Dedifferentiated amniotic fluid mesenchymal stem cell (primary cell): Measurements from ENCODE around the gene MFSD2B.
A peak's percentile ranks its signal among the peaks of the same experiment; 100 is the strongest.
"Not testable (repeated sequence)": the region's sequence is repeated elsewhere in the genome, so short reads cannot be mapped to it uniquely, and the experiment has no call there.

Source experiments
- DNase-seq: peaks from one replicate; pipeline ENCODE4 v3.0.0-alpha.2; 2016; ENCODE audit errors: extremely low spot score

MFSD2B gene

DNA sequence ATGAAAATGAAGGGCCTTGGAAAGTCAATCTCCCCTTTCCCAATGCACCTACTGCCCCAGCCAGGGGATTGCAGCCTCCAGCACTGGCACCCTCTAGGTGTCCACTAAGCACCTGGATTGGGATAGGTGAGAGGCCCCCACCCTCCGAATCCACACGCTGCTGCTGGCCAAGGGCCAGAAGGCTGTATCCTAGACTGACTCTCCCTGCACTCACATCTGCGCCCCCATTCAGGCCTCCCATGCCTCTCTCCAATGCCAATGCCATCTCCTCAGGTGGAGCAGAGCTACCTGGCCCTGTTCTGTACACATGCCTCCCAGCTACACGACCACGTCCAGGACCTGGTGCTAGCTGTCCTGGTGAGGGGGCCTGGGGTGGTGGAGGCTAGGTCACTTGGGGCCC is 9.8 kb downstream of the MFSD2B start:
- DNase-seq, result no peak

DNA sequence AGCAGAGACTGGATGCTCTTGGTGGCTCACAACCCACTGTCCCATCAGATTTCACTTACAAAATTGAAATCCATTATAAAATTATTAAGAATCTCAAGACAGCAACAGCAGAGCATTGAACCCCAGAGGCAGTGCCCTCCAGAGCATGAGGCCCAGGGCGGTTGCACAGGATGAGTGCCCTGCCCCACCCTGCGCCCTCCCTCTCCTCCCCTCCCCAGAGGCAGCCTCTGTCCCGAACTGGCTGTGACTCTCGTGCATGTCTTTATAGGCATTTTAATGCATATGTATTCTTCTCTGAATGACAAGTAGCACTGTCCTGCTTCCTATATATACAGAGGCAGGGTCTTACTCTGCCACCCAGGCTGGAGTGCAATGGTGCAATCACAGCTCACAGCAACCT is 10.4 kb downstream of the MFSD2B start:
- no peak for DNase-seq

DNA sequence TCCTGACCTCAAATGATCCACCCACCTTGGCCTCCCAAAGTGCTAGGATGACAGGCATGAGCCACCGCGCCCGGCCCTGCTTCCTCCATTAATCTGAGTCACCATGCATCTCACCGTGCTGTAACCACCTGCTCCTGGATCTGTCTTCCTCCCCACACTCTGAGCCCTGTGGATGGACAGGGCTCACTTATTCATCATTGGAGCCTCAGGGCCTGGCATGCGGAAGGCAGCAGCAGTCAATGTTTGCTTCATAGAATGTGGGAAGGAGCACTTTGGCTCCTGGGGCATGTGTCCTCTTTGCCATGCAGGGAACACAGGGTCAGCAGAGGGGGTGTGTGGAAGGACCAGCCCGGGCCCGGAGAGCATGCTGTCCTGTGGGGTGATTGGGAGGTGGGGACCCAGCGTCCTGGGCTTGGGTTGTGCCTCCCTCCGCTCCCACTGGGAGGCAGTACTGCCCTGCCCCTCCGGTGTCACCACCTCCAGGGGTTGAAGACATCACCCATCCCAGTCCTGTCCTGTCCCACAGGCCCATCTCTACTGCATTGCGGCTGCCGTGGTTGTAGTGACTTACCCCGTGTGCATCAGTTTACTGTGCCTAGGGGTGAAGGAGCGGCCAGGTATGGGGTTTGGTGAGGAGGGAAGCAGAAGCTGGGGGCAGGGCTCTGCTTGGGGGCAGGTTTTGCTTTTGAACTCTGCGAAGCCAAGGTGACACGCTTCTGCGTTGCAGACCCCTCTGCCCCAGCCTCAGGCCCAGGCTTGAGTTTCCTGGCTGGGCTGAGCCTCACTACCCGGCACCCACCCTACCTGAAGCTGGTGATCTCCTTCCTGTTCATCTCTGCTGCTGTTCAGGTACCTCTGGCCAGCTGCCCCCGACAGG is 11.5 kb downstream of the MFSD2B start:
- no peak for DNase-seq

DNA sequence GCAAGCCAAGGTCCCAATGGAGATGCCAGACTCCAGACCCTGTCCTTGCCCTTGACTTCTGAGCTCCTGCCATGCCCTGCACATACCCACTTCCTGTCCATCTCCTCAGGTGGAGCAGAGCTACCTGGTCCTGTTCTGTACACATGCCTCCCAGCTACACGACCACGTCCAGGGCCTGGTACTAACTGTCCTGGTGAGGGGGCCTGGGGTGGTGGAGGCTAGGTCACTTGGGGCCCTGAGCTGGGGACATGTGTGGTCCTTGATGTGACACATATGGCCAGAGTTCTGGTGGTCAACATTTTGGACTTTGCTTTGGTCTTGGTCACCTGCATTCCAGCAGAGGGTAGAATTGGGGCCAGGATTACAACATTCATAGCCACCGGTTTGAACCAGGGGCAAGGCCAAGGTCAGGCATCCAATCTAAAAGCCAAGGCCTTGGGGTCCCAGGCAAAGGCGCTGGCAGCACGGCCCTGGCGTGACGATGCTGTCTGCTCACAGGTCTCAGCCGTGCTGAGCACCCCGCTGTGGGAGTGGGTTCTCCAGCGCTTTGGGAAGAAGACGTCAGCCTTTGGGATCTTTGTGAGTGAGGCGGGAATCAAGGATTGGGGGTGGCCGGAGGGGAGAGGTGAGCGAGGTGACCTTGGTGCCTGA is 12.6 kb downstream of the MFSD2B start:
- no peak for DNase-seq

DNA sequence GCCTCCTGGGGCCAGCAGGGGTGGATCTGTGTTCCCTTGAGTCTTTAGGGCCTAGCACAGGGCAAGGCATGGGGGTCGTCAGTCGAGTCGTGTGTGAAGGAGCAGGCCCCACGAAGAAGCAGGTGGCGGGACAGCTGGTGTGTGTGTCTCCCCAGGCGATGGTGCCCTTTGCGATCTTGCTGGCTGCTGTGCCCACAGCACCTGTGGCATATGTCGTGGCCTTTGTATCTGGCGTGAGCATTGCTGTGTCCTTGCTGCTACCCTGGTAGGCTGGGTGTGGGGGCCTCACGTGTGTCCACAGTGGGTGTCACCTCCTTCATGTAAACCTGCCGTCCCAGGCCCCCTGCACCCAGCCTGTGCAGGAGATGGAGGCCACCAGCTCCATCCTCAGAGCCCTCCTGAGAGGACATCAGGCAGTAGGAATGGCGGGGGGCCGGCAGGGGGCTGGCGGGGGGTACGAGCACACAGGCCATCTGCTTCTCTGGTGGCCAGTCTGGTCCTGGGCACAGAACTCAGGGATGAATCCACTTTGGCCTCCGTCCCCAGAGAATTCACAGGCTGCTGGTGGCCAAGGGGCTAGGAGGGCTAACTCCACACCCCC is 13.2 kb downstream of the MFSD2B start:
- no peak for DNase-seq

DNA sequence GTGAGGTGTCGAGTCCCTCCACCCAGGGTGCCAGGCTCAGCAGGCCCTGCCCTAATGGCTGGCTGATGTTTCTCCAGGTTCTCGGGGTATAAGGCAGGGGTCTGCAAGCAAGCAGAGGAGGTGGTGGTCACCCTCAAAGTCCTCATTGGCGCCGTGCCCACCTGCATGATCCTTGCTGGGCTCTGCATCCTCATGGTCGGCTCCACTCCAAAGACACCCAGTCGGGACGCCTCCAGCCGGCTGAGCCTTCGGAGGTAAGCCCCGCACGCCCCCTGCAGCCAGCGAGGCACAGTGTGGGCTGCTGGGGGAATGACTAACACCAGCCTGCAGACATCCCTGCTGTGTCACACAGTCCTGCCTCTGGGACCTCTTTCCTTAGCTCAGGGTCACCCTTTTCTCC is 14.1 kb downstream of the MFSD2B start:
- no peak for DNase-seq

DNA sequence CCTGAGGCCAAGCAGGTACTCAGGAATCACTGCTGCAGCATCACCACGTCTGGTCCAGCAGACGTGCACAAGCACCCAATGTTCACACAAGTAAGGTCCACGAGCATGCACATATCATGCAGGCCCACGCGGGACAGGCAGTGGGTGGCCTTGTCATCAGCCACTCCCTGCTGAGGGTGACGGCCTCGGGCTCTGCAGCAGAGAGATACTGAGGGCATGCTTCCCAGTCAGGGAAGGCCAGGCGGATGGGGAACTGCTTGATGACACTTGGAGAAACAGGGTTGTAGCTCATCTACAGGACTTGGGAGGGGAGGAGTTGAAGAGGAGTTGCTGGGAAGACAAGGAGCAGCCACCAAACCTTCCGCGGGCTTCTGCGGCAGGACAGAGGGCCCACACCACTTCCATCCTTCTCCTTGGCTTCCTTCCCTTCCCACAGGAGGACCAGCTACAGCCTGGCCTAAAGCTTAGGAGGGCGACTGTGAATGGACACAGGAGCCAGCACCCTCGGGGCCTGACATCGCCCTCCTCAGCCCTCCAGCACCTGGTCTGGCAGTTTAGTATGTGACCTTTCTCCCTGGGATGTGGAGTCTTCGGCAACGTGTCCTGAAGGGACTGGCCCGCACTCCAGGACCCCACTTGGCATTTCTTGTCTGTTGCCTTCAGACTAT is 15.2 kb downstream of the MFSD2B start:
- no peak for DNase-seq

DNA sequence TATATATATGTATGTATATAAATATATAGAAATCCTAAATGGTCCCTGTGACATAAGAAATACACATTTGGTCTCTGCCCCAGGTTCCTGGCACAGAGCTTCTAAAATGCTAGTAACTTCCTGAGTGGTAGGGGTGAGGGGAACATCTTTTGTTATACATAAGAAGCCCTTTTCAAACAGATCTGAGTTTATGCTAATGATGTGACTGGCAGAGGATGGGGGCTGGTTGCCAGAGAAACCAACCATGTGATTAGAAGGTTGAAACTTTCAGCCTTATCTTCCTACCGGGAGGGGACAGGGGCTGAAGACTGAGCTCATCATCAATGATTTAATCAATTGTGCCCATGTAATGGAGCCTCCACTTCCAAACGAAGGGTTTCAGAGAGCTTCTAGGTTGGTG is 16.3 kb downstream of the MFSD2B start:
- no peak for DNase-seq

DNA sequence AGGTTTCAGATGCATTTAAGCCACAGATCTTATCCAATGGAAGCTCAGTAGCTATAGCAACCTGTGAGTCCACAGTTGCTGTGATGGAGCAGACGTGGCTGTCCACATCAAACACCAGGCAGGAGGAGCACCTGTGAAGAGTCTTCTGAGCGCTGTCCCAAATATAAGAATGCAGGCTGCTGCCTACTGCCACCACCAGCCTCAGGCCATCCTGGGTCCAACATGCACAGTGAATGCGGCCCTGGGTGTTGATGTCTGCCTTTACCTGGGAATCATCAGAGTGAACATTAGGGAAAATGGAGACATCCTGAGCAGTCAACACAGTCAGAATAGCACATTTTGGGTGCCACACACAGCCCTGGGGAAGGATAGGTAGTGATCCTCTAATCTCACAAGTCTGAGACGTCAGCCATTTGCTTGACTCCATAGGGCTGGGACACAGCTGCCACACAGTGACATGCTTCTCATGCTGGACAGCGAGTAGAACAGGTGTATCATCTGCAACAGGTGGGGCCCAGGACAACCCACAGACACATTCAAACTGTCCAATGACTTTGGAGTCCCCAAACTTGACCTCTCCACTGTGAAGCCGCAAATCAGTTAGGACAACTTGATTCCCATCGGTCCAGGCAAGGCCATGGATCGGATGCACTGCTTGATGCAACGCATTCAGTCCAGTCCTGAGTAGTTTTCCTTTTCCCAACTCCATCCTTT is 29.1 kb downstream of the MFSD2B start:
- no peak for DNase-seq

DNA sequence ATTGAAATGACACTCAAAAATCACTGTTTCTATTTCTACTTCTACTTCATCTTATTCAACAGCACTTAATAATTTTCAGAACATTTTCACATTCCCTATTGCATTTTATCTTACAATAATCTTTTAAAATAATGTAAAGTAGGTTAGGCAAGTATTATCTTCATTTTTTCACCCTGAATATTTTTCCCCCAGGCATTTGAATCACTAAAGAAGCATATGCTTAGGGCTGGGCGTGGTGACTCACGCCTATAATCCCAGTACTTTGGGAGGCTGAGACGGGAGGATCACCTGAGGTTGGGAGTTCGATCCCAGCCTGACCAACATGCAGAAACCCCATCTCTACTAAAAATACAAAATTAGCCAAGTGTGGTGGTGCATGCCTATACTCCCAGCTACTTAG is 30.6 kb downstream of the MFSD2B start:
- no peak for DNase-seq

DNA sequence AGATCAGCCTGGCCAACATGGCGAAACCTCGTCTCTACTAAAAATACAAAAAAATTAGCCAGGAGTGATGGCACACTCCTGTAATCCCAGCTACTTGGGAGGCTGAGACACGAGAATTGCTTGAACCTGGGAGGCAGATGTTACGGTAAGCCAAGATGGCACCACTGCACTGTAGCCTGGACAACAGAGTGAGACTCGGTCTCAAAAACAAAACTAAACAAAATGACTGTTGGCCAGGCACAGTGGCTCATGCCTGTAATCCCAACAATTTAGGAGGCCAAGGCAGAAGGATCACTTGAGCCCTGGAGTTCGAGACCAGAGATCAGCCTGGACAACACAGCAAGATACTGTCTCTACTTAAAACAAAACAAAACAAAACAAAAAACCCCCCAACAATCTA is 33.2 kb downstream of the MFSD2B start:
- DNase-seq, result not testable (repeated sequence)

DNA sequence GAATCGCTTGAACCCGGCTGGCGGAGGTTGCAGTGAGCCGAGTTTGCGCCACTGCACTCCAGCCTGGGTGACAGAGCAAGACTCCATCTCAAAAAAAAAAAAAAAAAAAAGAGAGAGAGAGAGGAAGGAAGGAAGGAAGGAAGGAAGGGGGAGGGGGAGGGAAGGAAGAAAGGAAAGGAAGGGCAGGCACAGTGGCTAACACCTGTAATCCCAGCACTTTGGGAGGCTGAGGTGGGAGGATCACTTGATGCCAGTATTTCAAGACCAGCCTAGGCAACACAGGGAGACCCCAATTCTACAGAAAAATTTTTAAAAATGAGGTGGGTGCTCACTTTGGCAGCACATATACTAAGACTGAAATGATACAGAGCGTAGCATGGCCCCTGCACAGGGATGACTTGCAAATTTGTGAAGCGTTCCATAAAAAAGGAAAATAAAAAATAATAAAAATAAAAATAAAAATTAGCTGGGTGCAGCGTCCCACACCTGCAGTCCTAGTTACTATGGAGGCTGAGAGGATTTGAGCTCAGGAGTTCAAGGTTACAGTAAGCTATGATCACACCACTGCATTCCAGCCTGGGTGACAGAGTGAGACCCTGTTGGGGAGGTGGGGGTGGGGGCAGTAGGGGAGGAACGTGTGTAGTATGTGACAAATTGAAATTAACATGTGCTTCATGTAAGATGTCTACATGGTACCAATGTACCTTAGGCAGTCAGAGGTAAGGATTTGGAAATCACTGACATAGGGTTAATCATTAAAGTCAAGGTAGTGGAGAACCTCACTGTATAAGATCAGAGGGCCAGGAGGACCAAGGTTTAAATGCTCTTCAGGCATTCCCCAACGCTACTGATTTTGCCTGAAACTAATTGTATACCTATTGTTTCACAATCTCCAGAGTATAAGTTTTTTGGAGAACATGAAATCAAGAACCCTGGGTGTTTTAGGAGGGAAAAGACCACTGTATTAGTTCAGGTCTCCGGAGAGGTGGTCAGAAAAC is 35.9 kb downstream of the MFSD2B start:
- no peak for DNase-seq

DNA sequence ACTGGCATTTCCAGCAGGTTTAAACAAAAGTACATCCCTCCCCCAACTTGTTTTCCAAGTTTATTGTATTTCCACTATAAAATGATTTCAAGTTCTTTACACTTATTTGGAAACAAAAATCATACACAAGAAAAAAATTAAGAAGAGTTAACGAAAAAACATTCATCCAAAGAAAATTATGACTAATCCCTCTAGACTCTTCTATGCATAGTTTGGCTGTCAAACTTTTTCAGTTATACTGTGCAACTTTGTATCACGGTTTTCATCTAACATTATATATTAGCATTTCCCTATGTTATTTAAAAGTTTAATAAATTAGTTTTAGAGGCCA is 36.7 kb downstream of the MFSD2B start:
- DNase-seq, result no peak

DNA sequence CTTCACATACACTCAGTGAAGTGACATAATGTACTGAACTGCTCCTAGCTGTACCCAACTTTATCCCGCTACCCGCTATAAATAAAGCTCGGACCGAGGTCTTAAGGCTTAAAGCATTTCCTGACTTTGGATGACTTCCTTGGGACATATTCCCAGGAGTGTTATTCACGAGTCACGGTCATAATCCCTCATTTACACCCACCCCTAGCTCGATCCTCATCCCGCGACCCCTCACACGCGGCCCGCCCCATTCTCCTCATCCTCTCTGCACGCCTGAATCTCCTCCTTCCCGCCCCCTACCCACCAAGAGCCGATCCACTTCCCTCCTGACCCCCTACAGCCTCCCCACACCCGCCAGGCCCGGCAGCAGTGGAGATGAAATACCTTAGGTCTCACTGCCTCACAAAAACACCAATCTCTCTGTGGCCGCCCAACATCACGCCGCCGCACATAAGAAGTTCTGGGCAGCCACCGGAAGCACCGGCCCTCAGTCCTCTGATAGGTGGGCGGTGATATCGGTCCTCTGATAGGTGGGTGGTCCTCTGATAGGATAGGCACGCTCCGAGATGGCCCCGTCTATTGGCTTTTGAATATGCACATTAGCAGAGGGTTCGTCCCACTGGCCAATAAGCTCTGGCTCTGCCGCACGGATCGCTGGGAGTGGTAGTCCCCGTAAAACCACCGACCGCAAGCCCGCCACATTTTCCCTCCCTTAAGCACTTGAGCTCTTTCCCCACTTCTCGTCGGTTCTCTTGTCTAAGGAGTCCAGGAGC is 37.2 kb downstream of the MFSD2B start, which contains the start of gene WDCP:
Gene WDCP, minus strand, starts transcription at position 462 of the 773 bp plus-strand sequence. CDS start 7,897 bp downstream, outside the sequence.
- DNase-seq, result peak; percentile 99

DNA sequence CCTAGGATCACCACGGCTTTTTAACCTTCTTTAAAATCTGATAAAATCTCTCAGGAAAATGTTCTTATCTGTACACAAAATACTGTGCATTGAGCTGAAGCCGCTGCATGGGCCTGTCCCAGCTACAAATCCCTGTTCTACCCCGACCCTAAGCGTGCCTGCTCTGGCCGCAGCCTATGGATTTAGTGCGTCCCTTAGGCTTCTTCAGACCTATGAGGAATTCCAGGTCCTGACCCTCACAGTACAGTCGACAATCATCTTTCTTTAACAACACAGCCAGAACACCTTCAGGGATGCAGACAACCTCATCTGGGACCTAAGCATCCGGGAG is 37.8 kb downstream of the MFSD2B start:
- no peak for DNase-seq

DNA sequence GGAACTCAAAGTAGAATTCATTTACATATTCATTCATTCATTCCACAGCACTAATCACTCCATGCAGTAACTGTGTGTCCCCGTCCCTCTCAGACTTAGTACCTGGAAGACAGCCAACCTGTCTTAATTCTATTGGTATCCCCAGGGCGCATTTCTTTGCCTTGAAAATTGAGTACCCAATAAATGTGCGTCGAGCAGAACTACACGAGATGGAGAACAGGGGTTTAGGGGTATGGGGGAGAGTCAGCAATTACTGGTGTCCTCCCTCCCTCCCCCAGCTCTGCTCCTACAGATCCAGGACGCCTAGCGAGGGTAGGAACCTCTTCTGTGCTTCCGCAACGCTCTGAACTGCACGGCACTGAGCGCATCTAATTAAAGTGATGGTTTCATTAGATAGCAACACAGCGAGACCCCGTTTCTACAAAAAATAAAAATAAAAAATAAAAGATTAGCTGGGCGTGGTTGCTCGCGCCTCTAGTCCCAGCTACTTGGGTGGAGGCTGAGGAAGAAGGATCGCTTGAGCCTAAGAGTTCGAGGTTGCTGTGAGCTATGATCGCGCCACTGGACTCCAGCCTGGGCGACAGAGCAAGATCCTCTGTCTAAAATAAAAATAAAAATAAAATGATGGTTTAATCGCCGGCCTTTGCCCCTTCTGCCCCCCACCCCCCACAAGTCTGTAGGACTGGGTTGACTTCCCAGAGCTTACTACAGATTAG is 39.0 kb downstream of the MFSD2B start:
- DNase-seq, result no peak

DNA sequence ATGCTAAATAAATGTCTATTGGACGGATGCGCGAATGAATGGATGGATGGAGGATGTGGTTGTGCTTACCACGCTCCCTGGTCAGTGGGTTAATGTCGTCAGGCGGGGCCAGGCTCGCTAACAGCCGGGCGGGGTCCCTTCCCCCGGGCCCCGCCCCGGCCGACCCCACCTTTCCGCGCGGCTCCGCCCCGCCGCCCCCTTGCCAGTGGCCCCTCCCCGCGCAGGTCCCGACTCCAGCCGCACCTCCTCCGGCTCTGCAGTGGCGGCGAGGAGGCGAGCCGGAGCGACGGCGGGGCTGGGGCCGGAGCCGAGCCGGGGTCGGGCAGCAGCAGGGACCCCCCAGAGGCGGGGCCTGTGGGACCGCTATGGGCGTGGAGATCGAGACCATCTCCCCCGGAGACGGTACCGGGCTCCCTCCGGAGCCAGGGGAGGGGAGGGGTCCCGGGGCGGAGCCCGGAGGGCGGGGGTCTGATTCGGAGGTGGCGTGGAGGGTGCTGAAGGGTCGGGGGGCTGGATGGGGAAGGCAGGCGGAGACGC is 39.7 kb downstream of the MFSD2B start, which contains the start of gene FKBP1B:
Gene FKBP1B, plus strand, starts transcription at position 257 of the 537 bp plus-strand sequence. Its CDS starts 109 bp downstream, at position 366.
- no peak for DNase-seq

DNA sequence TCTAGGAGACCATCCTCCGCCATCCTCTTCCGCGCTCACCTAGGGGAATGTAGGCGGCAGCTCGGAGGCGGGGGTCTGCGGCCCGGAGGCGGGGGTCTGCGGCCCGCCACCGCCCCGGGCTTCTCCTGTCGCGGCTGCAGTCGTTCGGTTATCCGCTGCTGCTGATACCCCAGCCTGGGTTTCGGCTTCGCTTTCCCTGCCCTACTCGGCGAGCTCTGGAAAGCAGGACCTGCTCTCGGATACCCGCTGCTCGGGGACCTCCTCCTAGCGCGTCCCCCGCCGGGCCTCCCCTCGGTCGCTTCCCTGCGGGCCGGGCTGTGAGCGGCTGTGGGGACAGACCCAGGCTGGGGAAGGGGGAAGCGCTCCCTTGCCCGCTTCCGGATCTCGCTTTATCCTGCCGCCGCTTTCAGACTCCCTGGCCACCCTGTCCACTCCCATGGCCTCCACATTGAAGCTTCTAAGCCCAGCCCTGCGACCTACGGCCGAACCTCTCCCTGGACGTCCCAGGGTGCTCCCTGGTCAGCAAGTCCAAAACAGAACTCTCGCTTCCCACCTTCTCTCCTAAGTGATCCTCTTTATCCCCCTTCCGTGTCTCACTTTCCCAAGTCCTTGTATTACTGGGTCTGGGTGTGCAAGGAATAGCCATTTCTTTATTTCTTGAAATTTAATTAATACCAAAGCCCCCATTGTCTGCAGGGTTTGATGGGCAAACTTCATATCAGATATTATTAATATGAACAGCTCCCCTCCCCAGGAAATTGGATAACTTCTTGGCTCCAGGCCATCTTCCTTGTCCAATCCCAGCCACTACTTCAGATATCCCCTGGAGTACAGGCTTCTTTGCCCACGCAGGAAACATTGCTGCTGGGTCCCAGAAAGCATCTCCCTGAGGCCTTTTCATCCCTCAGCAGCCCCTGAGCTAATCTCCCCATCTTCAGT is 40.4 kb downstream of the MFSD2B start:
- DNase-seq, result no peak
